H1 (cell line): ENCODE data around the gene PSME3. TPM values are rescaled to one million over a fixed set of nuclear protein-coding genes. Genes with fewer than 3 reads are reported as not detected.

Experiments
- CTCF ChIA-PET: fragments of 300-600 bp; sonication (Branson Sonifier 250); formaldehyde crosslinking; loops from one replicate; lab custom pipeline; 2021; ENCODE audit not compliant: partially characterized antibody; lab: Charles Lee
- POLR2A ChIA-PET: fragments of 300-600 bp; sonication (Branson Sonifier 250); formaldehyde crosslinking; loops from one replicate; lab custom pipeline; 2021; ENCODE audit warnings: inconsistent platforms; ENCODE audit not compliant: partially characterized antibody; lab: Charles Lee
- DNase-seq, 2 experiments: peaks; one replicate each; pipeline versions ENCODE4 v3.0.0 to v3.0.0-alpha.2; 2010 to 2022; ENCODE audit warnings: low spot score in 2 of 2, low read depth in 1 of 2, mixed read lengths in 1 of 2
- FAIRE-seq: peaks from 2 replicates; lab custom pipeline; 2011; peaks lifted over from hg19 to GRCh38; lab: Jason Lieb, UNC
- H2AFZ ChIP-seq: 2 replicates; pipeline ENCODE4 v1.8.1; 2012; ENCODE audit warnings: low read length, inconsistent platforms
- H2AK5ac ChIP-seq: 2 replicates; pipeline ENCODE4 v1.6.1; 2013; ENCODE audit warnings: low read depth, low read length
- H2BK120ac ChIP-seq: replicated peaks from 2 replicates; pipeline ENCODE3; 2013; ENCODE audit warnings: low read depth, low read length, inconsistent platforms
- H2BK12ac ChIP-seq: 2 replicates; pipeline ENCODE4 v1.6.1; 2013; ENCODE audit warnings: low read depth, low read length
- H2BK15ac ChIP-seq: 2 replicates; pipeline ENCODE4 v1.6.1; 2013; ENCODE audit warnings: low read length
- H2BK20ac ChIP-seq: 2 replicates; pipeline ENCODE4 v1.6.1; 2013; ENCODE audit warnings: low read length
- H2BK5ac ChIP-seq: 2 replicates; pipeline ENCODE4 v1.6.1; 2013; ENCODE audit warnings: low read depth, low read length
- H3K14ac ChIP-seq: 2 replicates; pipeline ENCODE4 v1.6.1; 2013; ENCODE audit warnings: inconsistent platforms; ENCODE audit not compliant: insufficient read length
- H3K18ac ChIP-seq: 2 replicates; pipeline ENCODE4 v1.6.1; 2013; ENCODE audit warnings: low read length; ENCODE audit errors: extremely low read depth
- H3K23ac ChIP-seq: 2 replicates; pipeline ENCODE4 v1.6.1; 2013; ENCODE audit warnings: inconsistent platforms; ENCODE audit not compliant: insufficient read length
- H3K23me2 ChIP-seq: 2 replicates; pipeline ENCODE4 v1.6.1; 2013; ENCODE audit warnings: low read depth, low read length
- H3K27ac ChIP-seq: 2 replicates; pipeline ENCODE4 v1.6.1; 2011; ENCODE audit warnings: low read depth, low read length, inconsistent platforms
- H3K27me3 ChIP-seq, 4 experiments: replicated peaks in 1 of 4; 1 replicate in 1 of 4; 2 replicates in 3 of 4; pipeline versions ENCODE4 v1.6.1 to v1.8.1; 2011 to 2013; ENCODE audit warnings: low read length in 3 of 4, mild to moderate bottlenecking in 3 of 4, inconsistent platforms in 2 of 4, mixed read lengths in 2 of 4, moderate library complexity in 1 of 4; ENCODE audit not compliant: control insufficient read depth in 3 of 4, insufficient read depth in 3 of 4; ENCODE audit errors: extremely low read depth in 1 of 4
- H3K36me3 ChIP-seq, 4 experiments: 2 replicates each; pipeline versions ENCODE4 v1.6.1 to v1.8.1; 2011 to 2013; ENCODE audit warnings: mild to moderate bottlenecking in 4 of 4, low read length in 3 of 4, moderate library complexity in 2 of 4, control low read depth in 1 of 4, inconsistent platforms in 1 of 4; ENCODE audit not compliant: insufficient read depth in 4 of 4, control insufficient read depth in 2 of 4
- H3K4ac ChIP-seq: replicated peaks from 2 replicates; pipeline ENCODE3; 2013; ENCODE audit warnings: low read length, low read depth, mixed read lengths, inconsistent platforms; ENCODE audit not compliant: insufficient read length
- H3K4me1 ChIP-seq, 4 experiments: replicated peaks in 1 of 4; 1 replicate in 1 of 4; 2 replicates in 3 of 4; pipeline versions ENCODE4 v1.6.1 to v1.8.1; 2011 to 2013; ENCODE audit warnings: low read length in 3 of 4, inconsistent platforms in 2 of 4, mixed read lengths in 1 of 4; ENCODE audit not compliant: insufficient read depth in 4 of 4, control insufficient read depth in 3 of 4
- H3K4me2 ChIP-seq, 2 experiments: 2 replicates each; pipeline versions ENCODE4 v1.6.1 to v1.8.1; 2011 to 2013; ENCODE audit warnings: low read depth in 2 of 2, low read length in 2 of 2, control low read depth in 1 of 2, inconsistent platforms in 1 of 2, mild to moderate bottlenecking in 1 of 2; ENCODE audit not compliant: insufficient read depth in 1 of 2
- H3K4me3 ChIP-seq, 4 experiments: fragments of 200-600, 300-600 bp in 1 of 4; sonication (generic), shearing (Covaris generic), sonication (Bioruptor Twin) in 1 of 4; 2 replicates each; pipeline versions ENCODE4 v1.5.1 to v1.8.1; 2011 to 2016; ENCODE audit warnings: low read length in 4 of 4, low read depth in 3 of 4, control low read depth in 2 of 4, inconsistent platforms in 2 of 4, mild to moderate bottlenecking in 2 of 4, mixed read lengths in 1 of 4, moderate library complexity in 1 of 4; ENCODE audit not compliant: insufficient read depth in 2 of 4; ENCODE audit errors: extremely low read depth in 1 of 4
- H3K56ac ChIP-seq: replicated peaks from 2 replicates; pipeline ENCODE3; 2013; ENCODE audit warnings: low read depth, mild to moderate bottlenecking, mixed read lengths, low read length, inconsistent platforms; ENCODE audit not compliant: insufficient read length
- H3K79me1 ChIP-seq: 2 replicates; pipeline ENCODE4 v1.6.1; 2013; ENCODE audit warnings: low read depth, low read length, control low read depth
- H3K79me2 ChIP-seq, 2 experiments: 2 replicates each; pipeline versions ENCODE4 v1.6.1 to v1.8.1; 2012 to 2013; ENCODE audit warnings: low read length in 2 of 2, mild to moderate bottlenecking in 2 of 2, inconsistent platforms in 1 of 2; ENCODE audit not compliant: insufficient read depth in 2 of 2, control insufficient read depth in 1 of 2
- H3K9ac ChIP-seq, 4 experiments: replicated peaks in 1 of 4; 1 replicate in 1 of 4; 2 replicates in 3 of 4; pipeline versions ENCODE4 v1.6.1 to v1.8.1; 2011 to 2013; ENCODE audit warnings: low read depth in 3 of 4, low read length in 3 of 4, control low read depth in 2 of 4, mild to moderate bottlenecking in 2 of 4, moderate library complexity in 2 of 4, inconsistent platforms in 1 of 4; ENCODE audit errors: extremely low read depth in 1 of 4
- H3K9me3 ChIP-seq, 2 experiments: 2 replicates each; pipeline versions ENCODE4 v1.6.1 to v1.8.1; 2012 to 2013; ENCODE audit warnings: mild to moderate bottlenecking in 2 of 2, moderate library complexity in 2 of 2, control low read depth in 1 of 2, inconsistent platforms in 1 of 2, low read depth in 1 of 2, low read length in 1 of 2, mixed read lengths in 1 of 2; ENCODE audit not compliant: insufficient read depth in 2 of 2
- H4K20me1 ChIP-seq, 2 experiments: replicated peaks in 1 of 2; 2 replicates each; pipeline versions ENCODE3 to v1.8.1; 2011 to 2013; ENCODE audit warnings: inconsistent platforms in 2 of 2, low read length in 2 of 2, mild to moderate bottlenecking in 1 of 2; ENCODE audit not compliant: insufficient read depth in 2 of 2, control insufficient read depth in 1 of 2
- H4K5ac ChIP-seq: 2 replicates; pipeline ENCODE4 v1.6.1; 2013; ENCODE audit warnings: low read length, low read depth, mixed read lengths, inconsistent platforms; ENCODE audit not compliant: insufficient read length
- H4K8ac ChIP-seq: 2 replicates; pipeline ENCODE4 v1.8.0; 2013; ENCODE audit warnings: mild to moderate bottlenecking, moderate library complexity, low read length, inconsistent platforms; ENCODE audit not compliant: insufficient read depth; ENCODE audit errors: extremely low read depth
- H4K91ac ChIP-seq: replicated peaks from 2 replicates; pipeline ENCODE3; 2013; ENCODE audit warnings: low read length, mixed read lengths, inconsistent platforms; ENCODE audit not compliant: insufficient read length
- BRCA1 ChIP-seq: IDR thresholded peaks from 2 replicates; pipeline ENCODE4 v1.6.1; 2012; ENCODE audit warnings: low read depth, low read length, improper control_type of control experiment
- CTBP2 ChIP-seq: IDR thresholded peaks from 2 replicates; pipeline ENCODE4 v1.7.0; 2011; ENCODE audit warnings: borderline replicate concordance, mild to moderate bottlenecking, moderate library complexity, mixed read lengths, low read length; ENCODE audit not compliant: insufficient read depth, insufficient read length
- HDAC2 ChIP-seq, 2 experiments: fragments of 300-600 bp in 1 of 2; sonication (generic) in 1 of 2; IDR thresholded peaks; 2 replicates each; pipeline ENCODE4 v1.6.1; 2011 to 2012; ENCODE audit warnings: low read depth in 2 of 2, low read length in 2 of 2, mild to moderate bottlenecking in 2 of 2, moderate library complexity in 2 of 2, borderline replicate concordance in 1 of 2, inconsistent platforms in 1 of 2
- HDAC6 ChIP-seq: IDR thresholded peaks from one replicate; pipeline ENCODE4 v1.7.1; 2012; ENCODE audit warnings: low read depth, mild to moderate bottlenecking, inconsistent platforms, low read length, moderate library complexity
- KDM5A ChIP-seq: fragments of 200-600 bp; IDR thresholded peaks from 2 replicates; pipeline ENCODE4 v1.7.1; 2012; ENCODE audit warnings: mild to moderate bottlenecking, low read length, inconsistent platforms, mixed read lengths
- PHF8 ChIP-seq: fragments of 200-600 bp; sonication (generic); conservative IDR thresholded peaks from 2 replicates; pipeline ENCODE4 v1.7.1; 2012; ENCODE audit warnings: low read depth, mild to moderate bottlenecking, inconsistent platforms, low read length, moderate library complexity
- POLR2AphosphoS5 ChIP-seq: IDR thresholded peaks from 2 replicates; pipeline ENCODE4 v1.6.1; 2011; ENCODE audit warnings: low read depth, low read length
- SIRT6 ChIP-seq: IDR thresholded peaks from one replicate; pipeline ENCODE4 v1.7.1; 2012; ENCODE audit warnings: low read length, inconsistent platforms
- TCF12 ChIP-seq: IDR thresholded peaks from 2 replicates; pipeline ENCODE4 v1.6.1; 2011; ENCODE audit warnings: low read depth, mild to moderate bottlenecking, low read length
- WGBS, 2 experiments: shearing (Covaris generic) in 1 of 2; methylation state at CpG; one replicate each; pipeline versions ENCODE4 v1.1.6 to v1.1.7; 2013 to 2015; ENCODE audit warnings: low lambda C conversion rate in 2 of 2, mixed read lengths in 2 of 2, inconsistent platforms in 1 of 2, low coverage in 1 of 2, missing lambda C conversion rate in 1 of 2; ENCODE audit not compliant: insufficient replicate concordance in 2 of 2, insufficient coverage in 1 of 2, insufficient read length in 1 of 2; ENCODE audit errors: extremely low coverage in 1 of 2, missing lambda C conversion rate in 1 of 2; 5-methylcytosine and 5-hydroxymethylcytosine counted together
- polyA plus RNA-seq, 7 experiments: library from polyadenylated mRNA; depleted of rRNA in 3 of 7; stranded (reverse) in 5 of 7; unstranded in 2 of 7; fragments of >200 nt in 5 of 7; fragments of 200-250 nt in 2 of 7; gene quantifications; 1 replicate in 5 of 7; 2 replicates in 1 of 7; 4 replicates in 1 of 7; pipeline versions ENCODE4 v1.2.1 to v1.2.3, GENCODE V29; 2011 to 2013; ENCODE audit warnings: missing spikeins in 2 of 7, mixed read lengths in 2 of 7
- total RNA-seq: library from RNA; stranded (reverse); fragmentation: NEBNext Ultra II Directional; extraction: Animal tissue kit (Norgen Biotek cat#: 25700); gene quantifications from 2 replicates; pipeline ENCODE4 v1.2.1, GENCODE V29; 2021
- TF ChIP-seq, protein P1 (sequence below), 3 experiments: IDR thresholded peaks; 1 replicate in 2 of 3; 2 replicates in 1 of 3; pipeline versions ENCODE4 v1.5.1 to v1.6.1; 2011; ENCODE audit warnings: low read length in 3 of 3, mild to moderate bottlenecking in 3 of 3, inconsistent platforms in 2 of 3, low read depth in 1 of 3, moderate library complexity in 1 of 3; ENCODE audit not compliant: insufficient read depth in 1 of 3; ENCODE audit errors: control extremely low read depth in 1 of 3

PSME3 gene
- total and polyA plus RNA-seq, 2 of the 8 experiments (the other 6 are each of a cell fraction or from before 2014, with no cell fraction given), result 149 to 224 TPM

DNA sequence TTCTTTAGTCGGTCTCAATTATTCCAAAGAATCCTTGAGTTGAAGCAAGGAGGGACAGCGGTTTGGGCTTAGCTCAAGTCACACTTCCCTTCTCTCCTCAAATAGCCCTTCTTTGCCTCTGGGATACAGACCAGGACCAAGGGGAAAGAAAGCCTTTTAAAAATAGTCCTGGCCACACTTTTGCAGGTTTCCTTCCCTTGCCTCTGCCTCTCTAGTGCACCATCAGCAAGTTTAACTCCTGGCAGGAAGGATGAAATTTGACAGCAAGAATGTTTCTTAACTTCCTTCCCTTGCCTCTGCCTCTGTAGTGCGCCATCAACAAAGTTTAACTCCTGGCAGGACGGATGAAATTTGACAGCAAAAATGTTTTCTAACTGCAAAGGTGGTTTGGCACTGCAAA, 60.2 kb downstream of the PSME3 start:
- H4K8ac ChIP-seq, result no peak overlapping the region
- POLR2A ChIA-PET, result interaction anchor here (0.9 to 1.0 kb wide), 2 partner anchors 95 to 105 kb away, joined by 3 to 5 read pairs; partner anchors contain the start of genes CNTD1, COA3 and RPL27
- no peak overlapping the region for H2BK12ac ChIP-seq
- no peak overlapping the region for H3K56ac ChIP-seq
- H2BK15ac ChIP-seq, result no peak overlapping the region
- H3K79me1 ChIP-seq, result no peaks in the 10 kb centered on the region
- no peak for DNase-seq
- H2AK5ac ChIP-seq, result no peak overlapping the region
- TF ChIP-seq, protein P1, sequence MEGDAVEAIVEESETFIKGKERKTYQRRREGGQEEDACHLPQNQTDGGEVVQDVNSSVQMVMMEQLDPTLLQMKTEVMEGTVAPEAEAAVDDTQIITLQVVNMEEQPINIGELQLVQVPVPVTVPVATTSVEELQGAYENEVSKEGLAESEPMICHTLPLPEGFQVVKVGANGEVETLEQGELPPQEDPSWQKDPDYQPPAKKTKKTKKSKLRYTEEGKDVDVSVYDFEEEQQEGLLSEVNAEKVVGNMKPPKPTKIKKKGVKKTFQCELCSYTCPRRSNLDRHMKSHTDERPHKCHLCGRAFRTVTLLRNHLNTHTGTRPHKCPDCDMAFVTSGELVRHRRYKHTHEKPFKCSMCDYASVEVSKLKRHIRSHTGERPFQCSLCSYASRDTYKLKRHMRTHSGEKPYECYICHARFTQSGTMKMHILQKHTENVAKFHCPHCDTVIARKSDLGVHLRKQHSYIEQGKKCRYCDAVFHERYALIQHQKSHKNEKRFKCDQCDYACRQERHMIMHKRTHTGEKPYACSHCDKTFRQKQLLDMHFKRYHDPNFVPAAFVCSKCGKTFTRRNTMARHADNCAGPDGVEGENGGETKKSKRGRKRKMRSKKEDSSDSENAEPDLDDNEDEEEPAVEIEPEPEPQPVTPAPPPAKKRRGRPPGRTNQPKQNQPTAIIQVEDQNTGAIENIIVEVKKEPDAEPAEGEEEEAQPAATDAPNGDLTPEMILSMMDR (IDR thresholded peaks at IDR 0.05; ENCODE audit: control extremely low read depth in 1 of 3, insufficient read depth in 1 of 3, low read depth in 1 of 3, low read length in 3 of 3), result no peak
- TF ChIP-seq CTBP2, result no peak
- TF ChIP-seq HDAC6, result no peak
- TF ChIP-seq KDM5A, result no peak
- TF ChIP-seq TCF12, result no peak
- no peak for TF ChIP-seq HDAC2 (IDR thresholded peaks at IDR 0.05; ENCODE audit: borderline replicate concordance in 1 of 2, low read depth in 2 of 2, low read length in 2 of 2)
- no peak for TF ChIP-seq SIRT6
- no peak for TF ChIP-seq PHF8
- no peak for TF ChIP-seq BRCA1
- TF ChIP-seq POLR2AphosphoS5, result no peak
- TF ChIP-seq, all 59 proteins: peak for 0
- Histone ChIP-seq H3K27me3 (no peaks in the 10 kb centered on the region), H3K27ac (no peak overlapping the region), H3K9ac (no peak overlapping the region), H2AFZ (peak overlapping the region; percentile 73), H3K23ac (no peak overlapping the region), H3K4ac (no peak overlapping the region), H3K4me1 (peaks cover 0 to 8% (median 2%) of the 10 kb centered on the region in 4 experiments; a peak in 3 of 7 replicates), H3K14ac (no peak overlapping the region), H3K79me2 (no peaks in the 10 kb centered on the region), H4K5ac (no peak overlapping the region), H2BK20ac (no peak overlapping the region), H4K20me1 (no peaks in the 10 kb centered on the region), H4K91ac (no peak overlapping the region), H3K4me2 (no peak overlapping the region; a peak in 1 of 4 replicates), H2BK120ac (no peak overlapping the region), H3K23me2 (no peaks in the 10 kb centered on the region), H3K9me3 (no peaks in the 10 kb centered on the region), H3K18ac (no peak overlapping the region), H2BK5ac (no peak overlapping the region), H3K4me3 (no peak overlapping the region), H3K36me3 (no peaks in the 10 kb centered on the region)
- no peak for FAIRE-seq
- WGBS, 2 experiments, result 87% methylated on average over 4 of the region's 4 CpGs; no CpG with 5 or more reads in 1 of the 2 experiments
- CTCF ChIA-PET, result interaction anchor here (1.5 kb wide), 1 partner anchor 9 kb away, joined by 3 read pairs; no protein-coding TSS in a partner anchor
